GM18526 (cell line): Measurements from ENCODE around the gene DLEU7.

Source experiments
- POLR2A ChIP-seq: IDR thresholded peaks from 3 replicates; pipeline ENCODE4 v1.6.1; 2011; ENCODE audit not compliant: insufficient read length; ENCODE audit errors: extremely low read depth

Gene DLEU7

GRCh38 chr13:50855681-50856080, 12.2 kb upstream of the DLEU7 start:
- TF ChIP-seq POLR2A = no peak

DNA sequence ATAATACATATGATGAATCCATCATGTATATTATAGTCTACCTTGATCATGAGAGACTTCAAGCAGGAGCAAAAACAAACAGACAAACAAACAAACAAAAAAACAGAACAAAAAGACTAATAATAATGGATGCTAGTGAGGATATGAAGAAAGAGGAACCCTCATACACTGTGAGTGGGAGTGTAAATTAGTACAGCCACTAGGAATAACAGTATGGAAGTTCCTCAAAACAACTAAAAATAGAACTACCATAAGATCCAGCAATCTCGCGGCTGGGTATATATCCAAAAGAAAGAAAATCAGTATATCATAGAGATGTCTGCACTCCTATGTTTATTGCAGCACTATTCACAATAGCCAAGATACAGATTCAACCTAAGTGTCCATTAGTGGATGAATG, 7.0 kb upstream of the DLEU7 start:
- no peak for TF ChIP-seq POLR2A

- TF ChIP-seq POLR2A = no peak
Observed at GRCh38 chr13:50847501-50847900, 4.0 kb upstream of the DLEU7 start.

DNA sequence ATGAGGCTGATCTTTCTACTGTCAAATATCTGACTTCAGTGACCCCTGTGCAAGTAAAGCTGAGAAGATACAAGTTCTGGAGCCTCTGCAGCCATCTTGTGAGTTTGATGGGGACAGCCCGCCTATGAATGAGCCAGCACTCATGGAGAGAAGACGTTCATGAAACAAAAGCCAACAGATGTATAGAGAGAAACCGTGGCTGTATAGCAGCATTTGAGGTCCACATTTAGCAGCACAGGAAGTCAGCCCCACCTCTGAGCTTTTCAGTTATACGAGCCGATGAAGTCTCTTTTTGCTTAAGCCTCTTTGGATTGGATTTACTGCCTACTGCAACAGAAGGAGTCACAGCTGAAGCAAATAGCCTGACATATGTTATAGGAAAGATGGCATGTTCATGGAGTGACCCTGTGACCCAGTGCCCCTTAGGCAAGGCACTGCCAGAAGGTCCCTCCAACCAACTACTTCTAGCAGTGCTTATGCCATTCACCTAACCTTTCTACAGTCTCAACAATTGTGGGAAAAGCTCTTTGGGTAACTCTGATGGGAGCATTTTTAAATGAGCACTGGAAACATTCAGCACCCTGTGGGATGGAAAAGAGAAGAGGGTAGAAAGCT, 3.5 kb upstream of the DLEU7 start:
- no peak for TF ChIP-seq POLR2A

- TF ChIP-seq POLR2A = no peak
Observed at GRCh38 chr13:50845211-50845610, 1.7 kb upstream of the DLEU7 start.

DNA sequence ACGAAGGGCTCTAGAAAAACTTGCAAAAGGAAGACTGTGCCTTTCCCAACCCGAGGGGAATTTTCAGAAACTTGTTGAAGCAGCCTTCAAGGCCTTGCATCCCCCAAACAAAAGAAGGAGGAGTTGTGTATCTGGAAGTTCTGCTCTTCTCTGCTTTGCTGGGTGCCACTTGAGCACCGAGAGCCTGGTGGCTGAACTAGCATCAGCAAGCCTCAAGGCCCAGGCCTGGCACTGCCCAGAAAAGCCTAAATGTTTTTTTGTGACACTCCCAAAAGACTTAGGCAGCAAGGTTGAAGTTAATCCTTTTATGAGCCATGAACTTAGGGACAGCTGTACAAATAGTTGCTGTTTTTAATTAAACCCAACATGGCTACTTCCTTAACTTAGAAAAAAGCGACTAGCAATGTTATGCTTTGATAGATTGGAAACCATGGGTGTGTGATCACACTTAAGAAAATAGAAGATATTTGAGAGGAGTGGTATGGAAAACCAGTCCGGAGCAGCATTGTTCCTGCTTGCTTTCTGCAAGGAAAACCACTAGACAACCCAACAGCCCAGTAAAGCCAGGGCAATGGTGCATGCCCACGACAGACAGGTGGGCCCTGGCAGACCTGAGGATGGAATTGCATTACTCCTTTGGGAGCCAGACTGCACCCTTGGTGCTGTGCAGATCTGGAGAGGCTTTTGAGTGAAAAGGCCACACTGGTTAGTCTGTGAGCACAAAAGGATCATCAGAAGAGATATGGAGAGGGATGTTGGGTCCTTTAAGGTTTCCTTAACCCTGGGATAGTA, 788 bp upstream of the DLEU7 start:
- no peak for TF ChIP-seq POLR2A

DNA sequence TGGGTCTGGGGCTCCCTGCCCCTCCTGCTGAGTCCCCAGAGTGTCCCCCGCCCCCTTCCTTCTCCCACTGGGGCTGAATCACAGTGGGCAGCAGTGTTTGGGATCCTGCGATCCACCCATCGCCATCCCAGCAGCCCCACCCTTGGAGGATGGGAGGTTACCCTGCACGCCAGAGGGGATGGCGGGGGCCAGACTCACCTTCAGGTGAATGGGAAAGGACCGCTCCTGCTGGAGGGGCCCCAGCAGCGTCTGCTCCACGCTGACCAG, 569 bp downstream of the DLEU7 start:
- TF ChIP-seq POLR2A = no peak

DNA sequence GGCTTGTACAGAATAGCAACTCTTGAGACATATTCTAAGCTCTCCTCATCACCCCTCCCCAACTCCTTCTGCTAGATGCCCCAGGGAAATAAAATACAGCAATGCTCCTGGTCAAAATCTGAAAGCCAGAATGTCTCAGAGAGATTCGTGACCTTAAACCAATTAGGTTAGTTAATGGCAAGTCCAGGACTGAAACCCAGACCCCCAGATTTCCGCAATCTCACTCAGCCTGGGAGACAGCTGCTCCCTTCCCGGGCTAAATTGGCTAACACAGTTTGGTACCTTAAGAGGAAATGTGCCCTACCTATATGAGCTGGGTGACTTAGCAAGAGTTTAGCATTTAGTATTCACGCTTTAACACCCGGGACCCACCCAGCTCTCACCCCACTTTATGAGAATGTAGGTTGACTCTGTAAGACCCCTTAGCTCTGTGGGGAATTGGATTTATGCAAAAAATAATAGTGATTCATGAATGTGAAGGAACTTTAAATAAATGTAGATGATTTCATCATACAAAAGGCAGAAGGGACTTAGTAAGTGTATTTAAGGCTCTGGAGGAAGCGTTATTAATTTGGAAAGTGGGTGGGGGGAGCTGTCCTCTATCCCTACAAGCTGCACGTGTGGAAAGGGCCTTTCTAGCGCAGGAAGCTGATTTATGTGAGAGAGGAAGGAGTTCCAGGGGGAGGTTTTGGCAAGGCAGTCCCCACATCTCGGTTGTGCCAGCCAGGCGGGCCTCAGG, 1.1 kb downstream of the DLEU7 start:
- TF ChIP-seq POLR2A = no peak

DNA sequence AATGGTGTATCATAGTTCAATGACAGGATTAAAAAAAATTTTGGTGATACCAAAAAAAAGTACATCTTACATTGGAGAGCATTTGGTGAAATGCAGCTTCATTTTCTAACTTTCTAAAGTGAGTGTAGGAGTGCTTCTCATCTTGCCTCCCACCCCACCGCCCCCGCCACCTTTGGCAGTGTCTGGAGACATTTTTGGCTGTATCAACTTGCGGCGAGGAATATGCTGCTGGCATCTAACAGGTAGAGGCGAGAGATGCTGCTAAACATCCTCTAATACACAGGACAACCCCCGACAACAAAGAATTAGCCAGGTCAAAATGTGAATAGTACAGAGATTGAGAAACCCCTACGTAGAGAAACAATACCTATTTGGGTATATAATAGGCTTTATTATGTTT, 1.7 kb downstream of the DLEU7 start:
- TF ChIP-seq POLR2A = no peak

DNA sequence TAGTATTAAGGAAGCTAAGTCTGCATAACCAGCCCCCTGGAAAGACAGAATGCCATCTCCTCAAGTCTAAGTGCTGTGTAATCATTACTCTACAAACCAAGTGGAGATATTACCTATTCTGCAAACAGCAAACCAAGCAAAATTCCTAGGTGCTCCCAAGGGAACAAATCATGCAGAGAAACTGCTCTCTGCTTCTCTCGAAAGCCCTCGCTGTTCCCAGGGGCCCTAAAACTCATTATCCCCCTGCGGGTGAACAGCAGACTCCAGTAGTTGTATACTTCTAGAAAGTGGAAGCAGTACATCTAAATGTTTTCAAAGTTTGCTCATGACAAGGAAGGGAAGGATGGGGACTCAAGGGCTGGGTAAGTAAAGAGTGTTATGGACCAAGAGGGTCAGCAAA, 3.2 kb downstream of the DLEU7 start:
- no peak for TF ChIP-seq POLR2A

- TF ChIP-seq POLR2A = no peak
Observed at GRCh38 chr13:50839828-50840227, 3.7 kb downstream of the DLEU7 start.

DNA sequence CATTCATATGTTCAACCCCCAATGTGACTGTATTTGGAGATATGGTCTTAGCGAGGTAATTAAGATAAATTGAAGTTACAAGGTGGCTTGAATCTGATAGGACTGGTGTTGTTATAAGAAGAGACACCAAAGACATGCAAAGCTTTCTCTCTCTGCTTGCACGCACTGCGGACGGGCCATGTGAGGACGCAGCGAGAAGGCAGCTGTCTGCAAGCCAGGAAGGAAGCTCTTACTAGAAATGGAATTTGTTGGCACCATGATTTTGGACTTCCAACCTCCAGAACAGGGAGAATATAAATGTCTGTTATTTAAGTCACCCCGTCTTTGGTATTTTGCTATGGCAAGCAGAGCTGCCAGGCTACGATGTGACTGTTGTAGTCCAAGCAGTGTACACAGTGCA, 4.8 kb downstream of the DLEU7 start:
- no peak for TF ChIP-seq POLR2A

DNA sequence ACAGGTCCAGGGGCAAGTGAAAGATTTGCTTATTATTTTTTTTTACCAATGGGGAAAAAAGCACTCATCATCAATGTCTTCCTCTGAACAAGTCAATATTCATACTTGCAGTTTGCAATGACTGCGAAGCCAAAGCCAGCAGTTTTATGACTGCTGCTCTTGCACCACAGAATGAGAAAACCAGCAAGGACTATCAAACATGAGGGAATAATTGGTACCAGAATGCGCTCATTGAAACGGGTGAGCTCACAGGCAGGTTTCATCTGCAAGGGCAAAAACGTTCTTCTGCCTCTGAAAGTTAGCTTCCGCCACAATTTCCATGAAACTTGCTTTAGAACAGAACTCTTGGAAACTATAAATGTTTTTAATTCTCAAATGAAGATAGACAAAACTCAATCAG, 5.5 kb downstream of the DLEU7 start:
- no peak for TF ChIP-seq POLR2A

GRCh38 chr13:50831512-50831911, 12.0 kb downstream of the DLEU7 start:
- no peak for TF ChIP-seq POLR2A

GRCh38 chr13:50829896-50830295, 13.6 kb downstream of the DLEU7 start:
- TF ChIP-seq POLR2A = no peak

DNA sequence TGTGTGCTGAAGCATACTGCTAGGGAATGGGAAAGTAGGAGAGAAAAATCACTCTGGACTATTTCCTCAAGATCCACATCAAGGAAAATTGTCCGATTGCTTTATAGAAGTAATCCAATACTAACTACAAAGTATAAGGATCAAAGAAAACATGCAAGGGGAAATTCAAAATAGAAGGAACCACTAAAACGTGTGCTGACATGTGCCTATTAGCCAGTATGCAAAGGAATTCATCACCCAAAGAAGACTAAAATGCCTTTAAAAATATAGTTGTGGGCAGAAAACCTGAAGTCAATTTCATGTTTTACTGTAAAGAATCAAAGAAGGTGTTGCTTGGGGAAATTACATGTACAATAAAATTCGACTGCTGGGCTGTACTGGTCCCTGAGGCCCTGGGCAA, 14.3 kb downstream of the DLEU7 start:
- TF ChIP-seq POLR2A = no peak
